ENCODE data around the gene TMOD3. TPM values are rescaled to one million over a fixed set of nuclear protein-coding genes. Genes with fewer than 3 reads are reported as not detected.

The TMOD3 gene
- total and polyA plus RNA-seq, 2 of the 4 experiments (the other 2 are of a cell fraction) = 10.7 to 22.0 TPM

DNA sequence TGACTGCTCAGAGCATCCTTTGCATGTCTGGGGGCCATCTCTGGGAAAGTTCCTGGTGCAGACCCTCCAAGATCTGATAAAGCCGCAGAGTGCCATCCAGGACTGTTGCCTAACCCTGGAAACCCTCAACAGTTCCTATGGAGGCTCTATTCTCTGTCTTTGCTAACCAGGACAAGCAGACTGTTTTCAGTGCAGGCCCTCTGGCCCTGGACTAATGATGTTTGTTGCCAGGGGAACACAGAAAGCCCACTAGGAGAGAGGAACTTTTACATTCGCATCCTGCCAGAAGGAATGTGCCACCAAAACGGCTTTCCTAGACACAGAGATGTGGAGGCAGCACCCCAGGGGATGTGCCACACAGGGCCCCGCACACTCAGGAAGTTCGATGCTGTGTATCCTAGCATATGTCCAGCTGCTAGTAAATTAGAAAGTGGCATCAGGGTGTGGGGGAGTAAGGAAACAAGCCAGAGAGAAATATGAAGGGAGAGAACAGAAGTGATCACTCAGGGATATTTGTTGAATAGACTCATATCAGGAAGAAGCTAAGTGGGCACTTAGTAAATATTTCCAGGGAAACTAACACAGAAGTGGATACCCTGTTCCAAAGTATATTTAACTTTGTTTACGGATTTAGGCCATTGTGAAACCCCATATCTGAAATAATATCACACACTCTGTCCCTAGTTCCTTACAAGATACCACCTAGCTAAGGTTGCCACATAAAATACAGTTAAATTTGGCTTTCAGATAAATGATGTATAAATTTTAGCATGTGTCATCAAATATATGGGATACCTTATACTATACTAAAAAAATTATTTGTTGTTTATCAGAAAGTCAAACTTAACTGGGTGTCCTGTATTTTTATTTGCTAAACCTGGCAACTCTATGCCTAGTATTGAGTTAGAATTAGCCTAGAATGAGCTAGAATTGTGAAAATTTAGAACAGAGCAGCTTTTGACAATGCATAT is 29.9 kb upstream of the TMOD3 start:
- 83% methylated on average over 4 of the region's 6 CpGs; no CpG with 5 or more reads in 1 of the 2 experiments for WGBS, 2 experiments (ENCODE audit: extremely low coverage in 2 of 2, insufficient read length in 1 of 2)
- CTCF ChIA-PET = no interaction called here

More for the DNA sequence above, 29.9 kb upstream of the TMOD3 start:
- in situ Hi-C loops (cut with MboI; ENCODE audit: low sequenced_read_pairs) (no loop called here), dilution Hi-C loops (cut with HindIII; ENCODE audit: low sequenced_read_pairs, unreplicated experiment) (no loop called here), intact Hi-C loops (cut with micrococcal nuclease) (no loop called here)
- Histone ChIP-seq H3K4me2 (ENCODE audit: low read depth, low read length) (no peak overlapping the region), H3K27ac (ENCODE audit: insufficient read depth, low read length) (no peak overlapping the region), H4K91ac (ENCODE audit: insufficient read depth, low read depth, low read length) (no peak overlapping the region), H3K14ac (replicated peaks; ENCODE audit: low read depth, low read length) (no peak overlapping the region), H2BK15ac (ENCODE audit: low read depth, low read length) (no peak overlapping the region), H3K9ac (ENCODE audit: low read depth, low read length) (no peak overlapping the region), H2AFZ (replicated peaks; ENCODE audit: low read length, poor library complexity) (no peak overlapping the region), H3K23ac (ENCODE audit: low read depth, low read length) (no peak overlapping the region), H4K8ac (ENCODE audit: low read depth in 2 of 2, low read length in 2 of 2) (no peak overlapping the region), H2AK5ac (ENCODE audit: low read depth, low read length) (no peak overlapping the region), H3K27me3 (ENCODE audit: control insufficient read depth, insufficient read depth, low read length) (no peaks in the 10 kb centered on the region), H4K20me1 (ENCODE audit: insufficient read depth, low read length) (no peaks in the 10 kb centered on the region; the same call in 1 of the 2 replicates), H3K56ac (ENCODE audit: extremely low read depth, insufficient read depth, low read length) (no peak overlapping the region), H3K4ac (ENCODE audit: low read depth, low read length) (no peak overlapping the region), H2BK5ac (ENCODE audit: low read depth, low read length, poor library complexity, severe bottlenecking) (no peak overlapping the region), H3K9me1 (ENCODE audit: insufficient read depth, low read length) (peaks cover 7% of the 10 kb centered on the region; the same call in 1 of the 2 replicates), H3K36me3 (ENCODE audit: control insufficient read depth, insufficient read depth, low read length) (peaks cover 3% of the 10 kb centered on the region), H2BK120ac (ENCODE audit: low read depth, low read length) (no peak overlapping the region), H3K9me3 (ENCODE audit: control insufficient read depth, insufficient read depth, low read length) (no peaks in the 10 kb centered on the region), H2BK20ac (ENCODE audit: low read depth, low read length) (no peak overlapping the region), H3K79me1 (ENCODE audit: low read depth in 1 of 2, low read length in 2 of 2) (no peaks in the 10 kb centered on the region), H3K18ac (ENCODE audit: low read depth, low read length) (no peak overlapping the region), H2AK9ac (replicated peaks; ENCODE audit: low read depth, low read length, poor library complexity) (peak overlapping the region; percentile 48), H4K5ac (ENCODE audit: low read depth, low read length) (no peak overlapping the region), H3K4me3 (ENCODE audit: insufficient read depth, low read depth, low read length) (no peak overlapping the region), H3K4me1 (ENCODE audit: control insufficient read depth, insufficient read depth, low read length) (peaks cover 4% of the 10 kb centered on the region; the same call in 1 of the 2 replicates)
- DNase-seq (no peak), ATAC-seq (ENCODE audit: low read depth) (no peak)
- no TSS peak for BruUV-seq (replicated peaks)
- POLR2A ChIA-PET (ENCODE audit: unreplicated experiment) = no interaction called here
- TF ChIP-seq MAFK (IDR thresholded peaks at IDR 0.05; ENCODE audit: low read depth, low read length) (peak; percentile 40; the same call in 1 of the 2 replicates), POLR2A (IDR thresholded peaks at IDR 0.05; ENCODE audit: low read depth, low read length) (no peak), MAZ (IDR thresholded peaks at IDR 0.05; ENCODE audit: borderline replicate concordance, low read depth, low read length) (no peak)
- TF ChIP-seq, protein P1, sequence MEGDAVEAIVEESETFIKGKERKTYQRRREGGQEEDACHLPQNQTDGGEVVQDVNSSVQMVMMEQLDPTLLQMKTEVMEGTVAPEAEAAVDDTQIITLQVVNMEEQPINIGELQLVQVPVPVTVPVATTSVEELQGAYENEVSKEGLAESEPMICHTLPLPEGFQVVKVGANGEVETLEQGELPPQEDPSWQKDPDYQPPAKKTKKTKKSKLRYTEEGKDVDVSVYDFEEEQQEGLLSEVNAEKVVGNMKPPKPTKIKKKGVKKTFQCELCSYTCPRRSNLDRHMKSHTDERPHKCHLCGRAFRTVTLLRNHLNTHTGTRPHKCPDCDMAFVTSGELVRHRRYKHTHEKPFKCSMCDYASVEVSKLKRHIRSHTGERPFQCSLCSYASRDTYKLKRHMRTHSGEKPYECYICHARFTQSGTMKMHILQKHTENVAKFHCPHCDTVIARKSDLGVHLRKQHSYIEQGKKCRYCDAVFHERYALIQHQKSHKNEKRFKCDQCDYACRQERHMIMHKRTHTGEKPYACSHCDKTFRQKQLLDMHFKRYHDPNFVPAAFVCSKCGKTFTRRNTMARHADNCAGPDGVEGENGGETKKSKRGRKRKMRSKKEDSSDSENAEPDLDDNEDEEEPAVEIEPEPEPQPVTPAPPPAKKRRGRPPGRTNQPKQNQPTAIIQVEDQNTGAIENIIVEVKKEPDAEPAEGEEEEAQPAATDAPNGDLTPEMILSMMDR (conservative IDR thresholded peaks at IDR 0.05; ENCODE audit: low read depth, low read length) = no peak
- TF ChIP-seq, protein P2, sequence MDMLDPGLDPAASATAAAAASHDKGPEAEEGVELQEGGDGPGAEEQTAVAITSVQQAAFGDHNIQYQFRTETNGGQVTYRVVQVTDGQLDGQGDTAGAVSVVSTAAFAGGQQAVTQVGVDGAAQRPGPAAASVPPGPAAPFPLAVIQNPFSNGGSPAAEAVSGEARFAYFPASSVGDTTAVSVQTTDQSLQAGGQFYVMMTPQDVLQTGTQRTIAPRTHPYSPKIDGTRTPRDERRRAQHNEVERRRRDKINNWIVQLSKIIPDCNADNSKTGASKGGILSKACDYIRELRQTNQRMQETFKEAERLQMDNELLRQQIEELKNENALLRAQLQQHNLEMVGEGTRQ (IDR thresholded peaks at IDR 0.05; ENCODE audit: low read depth, low read length) = no peak

Data from IMR-90 (cell line).